ENCODE data around the gene ADAMTS18.

- TF ChIP-seq CTCF (IDR thresholded peaks at IDR 0.05): no peak
- TF ChIP-seq POLR2A (IDR thresholded peaks at IDR 0.05): no peak
These were observed 24.4 kb downstream of the ADAMTS18 start for GRCh38 chr16:77410449-77410848.

Measured in body of pancreas (tissue), 4 donors.